HepG2 (cell line): Measurements from ENCODE around the gene OCSTAMP. TPM values are rescaled to one million over a fixed set of nuclear protein-coding genes. Genes with fewer than 3 reads are reported as not detected.

Experiments
- BHLHE40 ChIP-seq: IDR thresholded peaks from 2 replicates; pipeline ENCODE4 v1.6.1; 2011; ENCODE audit warnings: low read length, improper control_type of control experiment
- EED ChIP-seq: sonication (generic); formaldehyde crosslinking; IDR thresholded peaks from 2 replicates; pipeline ENCODE4 v1.5.0; 2020; ENCODE audit warnings: mild to moderate bottlenecking, missing genetic modification reagents
- ERF ChIP-seq: IDR thresholded peaks from 2 replicates; pipeline ENCODE4 v1.6.1; 2018; ENCODE audit warnings: missing biosample characterization, missing genetic modification reagents
- HNRNPH1 ChIP-seq: fragments of 200-400 bp; formaldehyde crosslinking; optimal IDR thresholded peaks from 2 replicates; pipeline ENCODE3; 2017; ENCODE audit warnings: mild to moderate bottlenecking, low read depth, low read length
- JUN ChIP-seq: sonication (generic); formaldehyde crosslinking; IDR thresholded peaks from 2 replicates; pipeline ENCODE4 v1.4.0; 2020; ENCODE audit warnings: mild to moderate bottlenecking, missing genetic modification reagents
- KDM5B ChIP-seq: sonication (generic); formaldehyde crosslinking; IDR thresholded peaks from 2 replicates; pipeline ENCODE4 v1.4.0; 2020; ENCODE audit warnings: missing genetic modification reagents, mild to moderate bottlenecking, borderline replicate concordance
- MAFK ChIP-seq, 2 experiments: IDR thresholded peaks in 1 of 2; conservative IDR thresholded peaks in 1 of 2; 2 replicates each; pipeline ENCODE4 v1.6.1; 2011; ENCODE audit warnings: improper control_type of control experiment in 2 of 2, low read length in 2 of 2
- NFKB2 ChIP-seq: sonication (generic); formaldehyde crosslinking; IDR thresholded peaks from 2 replicates; pipeline ENCODE4 v1.4.0; 2020; ENCODE audit warnings: missing genetic modification reagents, borderline replicate concordance
- PPARG ChIP-seq: conservative IDR thresholded peaks from 2 replicates; pipeline ENCODE4 v1.6.1; 2016; ENCODE audit warnings: missing biosample characterization, missing genetic modification reagents
- SAP130 ChIP-seq: IDR thresholded peaks from 2 replicates; pipeline ENCODE4 v1.6.1; 2016; ENCODE audit warnings: low read depth
- TAF1 ChIP-seq: sonication (generic); formaldehyde crosslinking; IDR thresholded peaks from 2 replicates; pipeline ENCODE4 v1.4.0; 2020; ENCODE audit warnings: missing genetic modification reagents
- YY1 ChIP-seq: IDR thresholded peaks from 2 replicates; pipeline ENCODE4 v1.6.1; 2011; ENCODE audit warnings: low read length, low read depth, moderate library complexity, mild to moderate bottlenecking; ENCODE audit not compliant: insufficient read depth, insufficient replicate concordance
- ZFP90 ChIP-seq: sonication (generic); formaldehyde crosslinking; IDR thresholded peaks from 2 replicates; pipeline ENCODE4 v1.8.0; 2022; ENCODE audit warnings: missing genetic modification reagents, mild to moderate bottlenecking, inconsistent platforms, borderline replicate concordance
- ZMYM4 ChIP-seq: sonication (generic); formaldehyde crosslinking; IDR thresholded peaks from 2 replicates; pipeline ENCODE4 v1.8.1; 2023; ENCODE audit warnings: mild to moderate bottlenecking, missing genetic modification reagents
- ZNF296 ChIP-seq: sonication (generic); formaldehyde crosslinking; conservative IDR thresholded peaks from 2 replicates; pipeline ENCODE4 v1.5.0; 2020; ENCODE audit warnings: mild to moderate bottlenecking, missing genetic modification reagents
- ZNF343 ChIP-seq: sonication (generic); formaldehyde crosslinking; IDR thresholded peaks from 2 replicates; pipeline ENCODE4 v1.4.0; 2020; ENCODE audit warnings: mild to moderate bottlenecking, missing genetic modification reagents
- ZNF382 ChIP-seq: sonication (generic); formaldehyde crosslinking; IDR thresholded peaks from 2 replicates; pipeline ENCODE4 v1.5.0; 2020; ENCODE audit warnings: missing genetic modification reagents, mild to moderate bottlenecking, borderline replicate concordance
- polyA plus RNA-seq, 8 experiments: library from polyadenylated mRNA; depleted of rRNA in 3 of 8; stranded (reverse) in 7 of 8; unstranded in 1 of 8; fragments of >200 nt; fragmentation: Illumina TruSeq in 4 of 8; extraction: Trizol in 4 of 8; gene quantifications; 2 replicates each; pipeline versions ENCODE4 v1.2.1 to v1.2.3, GENCODE V29; 2011 to 2016; ENCODE audit warnings: low read depth in 4 of 8, missing spikeins in 1 of 8, mixed read lengths in 1 of 8; ENCODE audit not compliant: insufficient read depth in 1 of 8
- total RNA-seq, 5 experiments: library from RNA; depleted of rRNA; stranded (reverse); fragments of >200 nt; fragmentation: Illumina TruSeq; extraction: Trizol; gene quantifications; 2 replicates each; pipeline ENCODE4 v1.2.3, GENCODE V29; 2016; ENCODE audit warnings: low read depth in 1 of 5
- TF ChIP-seq, protein P1 (sequence below), 2 experiments: sonication (generic) in 1 of 2; formaldehyde crosslinking in 1 of 2; IDR thresholded peaks; 2 replicates each; pipeline versions ENCODE4 v1.4.0 to v1.6.1; 2016 to 2020; ENCODE audit warnings: borderline replicate concordance in 1 of 2, low read depth in 1 of 2, mild to moderate bottlenecking in 1 of 2, missing genetic modification reagents in 1 of 2
- TF ChIP-seq, protein P2 (sequence below): sonication (generic); formaldehyde crosslinking; IDR thresholded peaks from 2 replicates; pipeline ENCODE4 v1.4.0; 2020; ENCODE audit warnings: missing genetic modification reagents

Gene OCSTAMP
- total and polyA plus RNA-seq, 2 of the 13 experiments (the other 11 are each of a cell fraction or from before 2014, with no cell fraction given) = not detected

GRCh38 chr20:46512943-46513844 is 37.3 kb downstream of the OCSTAMP start, which contains the start of gene ZNF334 (continued):
- TF ChIP-seq PPARG (CRISPR knock-in tag) = no peak
- TF ChIP-seq ZFP90 (CRISPR knock-in tag) = no peak
- no peak for TF ChIP-seq ZNF296 (CRISPR knock-in tag)
- TF ChIP-seq KDM5B (CRISPR knock-in tag) = peak; percentile 42; the same call in 1 of the 2 replicates
- TF ChIP-seq ZNF343 (CRISPR knock-in tag) = no peak
- no peak for TF ChIP-seq HNRNPH1
- TF ChIP-seq NFKB2 (CRISPR knock-in tag) = peak; percentile 77; the same call in 1 of the 2 replicates
- TF ChIP-seq YY1 = no peak
- no peak for TF ChIP-seq MAFK (conservative IDR thresholded peaks at IDR 0.05 in 1 of 2, IDR thresholded peaks at IDR 0.05 in 1 of 2; ENCODE audit: low read length in 2 of 2)
- TF ChIP-seq ZMYM4 (CRISPR knock-in tag) = peak; percentile 66
- TF ChIP-seq, protein P1, sequence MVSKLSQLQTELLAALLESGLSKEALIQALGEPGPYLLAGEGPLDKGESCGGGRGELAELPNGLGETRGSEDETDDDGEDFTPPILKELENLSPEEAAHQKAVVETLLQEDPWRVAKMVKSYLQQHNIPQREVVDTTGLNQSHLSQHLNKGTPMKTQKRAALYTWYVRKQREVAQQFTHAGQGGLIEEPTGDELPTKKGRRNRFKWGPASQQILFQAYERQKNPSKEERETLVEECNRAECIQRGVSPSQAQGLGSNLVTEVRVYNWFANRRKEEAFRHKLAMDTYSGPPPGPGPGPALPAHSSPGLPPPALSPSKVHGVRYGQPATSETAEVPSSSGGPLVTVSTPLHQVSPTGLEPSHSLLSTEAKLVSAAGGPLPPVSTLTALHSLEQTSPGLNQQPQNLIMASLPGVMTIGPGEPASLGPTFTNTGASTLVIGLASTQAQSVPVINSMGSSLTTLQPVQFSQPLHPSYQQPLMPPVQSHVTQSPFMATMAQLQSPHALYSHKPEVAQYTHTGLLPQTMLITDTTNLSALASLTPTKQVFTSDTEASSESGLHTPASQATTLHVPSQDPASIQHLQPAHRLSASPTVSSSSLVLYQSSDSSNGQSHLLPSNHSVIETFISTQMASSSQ (IDR thresholded peaks at IDR 0.05; ENCODE audit: low read depth) = no peak
- TF ChIP-seq, protein P1 (CRISPR knock-in tag; IDR thresholded peaks at IDR 0.05; ENCODE audit: borderline replicate concordance) = peak; percentile 29; the same call in 1 of the 2 replicates
- no peak for TF ChIP-seq BHLHE40
- TF ChIP-seq TAF1 (CRISPR knock-in tag) = peak; percentile 69
- TF ChIP-seq EED (CRISPR knock-in tag) = no peak
- TF ChIP-seq, protein P2, sequence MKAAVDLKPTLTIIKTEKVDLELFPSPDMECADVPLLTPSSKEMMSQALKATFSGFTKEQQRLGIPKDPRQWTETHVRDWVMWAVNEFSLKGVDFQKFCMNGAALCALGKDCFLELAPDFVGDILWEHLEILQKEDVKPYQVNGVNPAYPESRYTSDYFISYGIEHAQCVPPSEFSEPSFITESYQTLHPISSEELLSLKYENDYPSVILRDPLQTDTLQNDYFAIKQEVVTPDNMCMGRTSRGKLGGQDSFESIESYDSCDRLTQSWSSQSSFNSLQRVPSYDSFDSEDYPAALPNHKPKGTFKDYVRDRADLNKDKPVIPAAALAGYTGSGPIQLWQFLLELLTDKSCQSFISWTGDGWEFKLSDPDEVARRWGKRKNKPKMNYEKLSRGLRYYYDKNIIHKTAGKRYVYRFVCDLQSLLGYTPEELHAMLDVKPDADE = no peak
- TF ChIP-seq ZNF382 = no peak
- peak; percentile 70 for TF ChIP-seq SAP130
- no peak for TF ChIP-seq ERF
- no peak for TF ChIP-seq JUN (CRISPR knock-in tag)
